ENCODE measurements around the gene NTHL1.

DNA sequence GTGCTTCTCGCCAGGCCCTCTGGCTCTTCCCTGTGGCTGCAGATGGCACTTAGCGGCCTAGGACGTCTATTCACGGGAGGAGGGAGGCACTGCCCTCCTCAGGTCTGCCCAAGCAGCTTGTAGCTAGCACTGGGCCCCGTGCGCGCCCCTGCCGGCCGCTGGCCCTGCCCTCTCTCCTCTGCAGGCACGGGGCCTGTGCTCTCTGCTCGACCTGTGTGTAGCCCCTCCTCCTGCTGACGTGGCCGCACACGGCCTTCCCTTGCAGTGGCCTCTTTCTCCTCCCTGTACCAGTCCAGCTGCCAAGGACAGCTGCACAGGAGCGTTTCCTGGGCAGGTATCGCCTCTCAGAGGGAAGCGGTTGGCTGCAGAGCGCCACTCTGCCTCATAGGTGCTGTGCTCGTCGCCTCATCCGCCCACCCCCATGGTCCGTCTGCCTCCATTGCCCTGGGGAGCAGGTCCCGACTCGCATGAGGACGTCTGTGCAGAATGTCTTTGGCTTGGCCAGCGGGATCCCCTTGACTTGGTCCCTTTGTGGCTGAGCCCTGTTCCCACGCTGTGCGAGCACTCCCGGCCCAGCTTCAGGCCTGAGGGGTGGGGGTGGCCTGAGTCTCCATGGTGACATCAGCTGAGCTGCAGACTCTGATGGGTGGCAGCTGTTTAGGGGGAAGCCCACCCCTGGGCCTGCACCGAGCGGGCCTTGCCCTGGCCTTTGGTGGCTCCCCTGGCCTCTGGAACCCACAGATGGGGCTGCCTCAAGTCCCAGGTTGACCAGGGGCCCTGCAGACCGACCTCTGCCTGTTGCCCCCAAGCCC is 34.7 kb upstream of the NTHL1 start:
- TF ChIP-seq, protein P1, sequence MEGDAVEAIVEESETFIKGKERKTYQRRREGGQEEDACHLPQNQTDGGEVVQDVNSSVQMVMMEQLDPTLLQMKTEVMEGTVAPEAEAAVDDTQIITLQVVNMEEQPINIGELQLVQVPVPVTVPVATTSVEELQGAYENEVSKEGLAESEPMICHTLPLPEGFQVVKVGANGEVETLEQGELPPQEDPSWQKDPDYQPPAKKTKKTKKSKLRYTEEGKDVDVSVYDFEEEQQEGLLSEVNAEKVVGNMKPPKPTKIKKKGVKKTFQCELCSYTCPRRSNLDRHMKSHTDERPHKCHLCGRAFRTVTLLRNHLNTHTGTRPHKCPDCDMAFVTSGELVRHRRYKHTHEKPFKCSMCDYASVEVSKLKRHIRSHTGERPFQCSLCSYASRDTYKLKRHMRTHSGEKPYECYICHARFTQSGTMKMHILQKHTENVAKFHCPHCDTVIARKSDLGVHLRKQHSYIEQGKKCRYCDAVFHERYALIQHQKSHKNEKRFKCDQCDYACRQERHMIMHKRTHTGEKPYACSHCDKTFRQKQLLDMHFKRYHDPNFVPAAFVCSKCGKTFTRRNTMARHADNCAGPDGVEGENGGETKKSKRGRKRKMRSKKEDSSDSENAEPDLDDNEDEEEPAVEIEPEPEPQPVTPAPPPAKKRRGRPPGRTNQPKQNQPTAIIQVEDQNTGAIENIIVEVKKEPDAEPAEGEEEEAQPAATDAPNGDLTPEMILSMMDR (IDR thresholded peaks at IDR 0.05; ENCODE audit: low read depth, low read length, poor library complexity, severe bottlenecking), result no peak
- no peak for TF ChIP-seq EZH2phosphoT487 (IDR thresholded peaks at IDR 0.05; ENCODE audit: borderline replicate concordance, low read length)

Data from DOHH2 (cell line).